CD14-positive monocyte (primary cell): ENCODE data around the gene FCN3. TPM values are rescaled to one million over a fixed set of nuclear protein-coding genes. Genes with fewer than 3 reads are reported as not detected.

ENCODE experiments used
- DNase-seq, 3 donors: peaks; one replicate each; pipeline ENCODE4 v3.0.0-alpha.2; 2011 to 2022
- H2AFZ ChIP-seq: 2 replicates; pipeline ENCODE4 v1.6.0; 2012; ENCODE audit warnings: mild to moderate bottlenecking, low read depth, low read length, inconsistent platforms; ENCODE audit not compliant: insufficient read depth, poor library complexity, severe bottlenecking
- H3K27ac ChIP-seq, 2 donors: 1 replicate in 1 of 2; 2 replicates in 1 of 2; pipeline ENCODE4 v1.5.1; 2012 to 2013; ENCODE audit warnings: low read length in 2 of 2, control low read depth in 1 of 2, inconsistent platforms in 1 of 2, low read depth in 1 of 2, mild to moderate bottlenecking in 1 of 2
- H3K27me3 ChIP-seq, 2 donors: one replicate each; pipeline versions ENCODE4 v1.6.0 to v1.6.1; 2011 to 2013; ENCODE audit warnings: low read length in 2 of 2; ENCODE audit not compliant: control insufficient read depth in 2 of 2, insufficient read depth in 2 of 2
- H3K36me3 ChIP-seq, 2 donors: replicated peaks in 1 of 2; 1 replicate in 1 of 2; 2 replicates in 1 of 2; pipeline versions ENCODE4 v1.5.1 to v1.6.1; 2012 to 2013; ENCODE audit warnings: low read length in 2 of 2, control low read depth in 1 of 2, inconsistent platforms in 1 of 2, mild to moderate bottlenecking in 1 of 2; ENCODE audit not compliant: insufficient read depth in 2 of 2, control insufficient read depth in 1 of 2
- H3K4me1 ChIP-seq, 2 donors: 1 replicate in 1 of 2; 2 replicates in 1 of 2; pipeline versions ENCODE4 v1.5.1 to v1.6.1; 2012 to 2013; ENCODE audit warnings: low read length in 2 of 2, control low read depth in 1 of 2, inconsistent platforms in 1 of 2, mild to moderate bottlenecking in 1 of 2, moderate library complexity in 1 of 2; ENCODE audit not compliant: insufficient read depth in 2 of 2, control insufficient read depth in 1 of 2
- H3K4me2 ChIP-seq: replicated peaks from 2 replicates; pipeline ENCODE3; 2012; ENCODE audit warnings: low read length, moderate library complexity, mild to moderate bottlenecking; ENCODE audit not compliant: poor library complexity, severe bottlenecking; ENCODE audit errors: extremely low read depth
- H3K4me3 ChIP-seq, 3 experiments: fragments of 200-600 bp in 1 of 3; sonication (generic) in 1 of 3; replicated peaks in 1 of 3; 1 replicate in 2 of 3; 2 replicates in 1 of 3; pipeline ENCODE4 v1.5.1; 2011 to 2013; ENCODE audit warnings: low read length in 3 of 3, mild to moderate bottlenecking in 3 of 3, control low read depth in 2 of 3, low read depth in 2 of 3, inconsistent platforms in 1 of 3, moderate library complexity in 1 of 3
- H3K79me2 ChIP-seq: 2 replicates; pipeline ENCODE4 v1.6.0; 2012; ENCODE audit warnings: mild to moderate bottlenecking, control low read depth, inconsistent platforms, low read length, moderate library complexity; ENCODE audit not compliant: insufficient read depth
- H3K9ac ChIP-seq: 2 replicates; pipeline ENCODE4 v1.6.0; 2017; ENCODE audit warnings: low read length, mild to moderate bottlenecking; ENCODE audit not compliant: insufficient read depth, poor library complexity, severe bottlenecking
- H3K9me3 ChIP-seq, 2 donors: replicated peaks in 1 of 2; 1 replicate in 1 of 2; 2 replicates in 1 of 2; pipeline versions ENCODE4 v1.5.1 to v1.6.1; 2012 to 2013; ENCODE audit warnings: low read length in 2 of 2, control low read depth in 1 of 2; ENCODE audit not compliant: control insufficient read depth in 1 of 2, insufficient read depth in 1 of 2
- H4K20me1 ChIP-seq: 2 replicates; pipeline ENCODE4 v1.6.0; 2012; ENCODE audit warnings: mild to moderate bottlenecking, low read length, control low read depth, moderate library complexity; ENCODE audit not compliant: insufficient read depth
- H3K27ac Mint-ChIP-seq, 7 donors: one replicate each; pipeline ENCODE4 v1.8.0; 2020; ENCODE audit warnings: mild to moderate bottlenecking in 7 of 7, mixed read lengths in 7 of 7, moderate library complexity in 6 of 7, inconsistent platforms in 2 of 7
- H3K27me3 Mint-ChIP-seq, 3 donors: one replicate each; pipeline ENCODE4 v1.8.0; 2021 to 2022; ENCODE audit warnings: low read depth in 3 of 3, mild to moderate bottlenecking in 3 of 3, mixed read lengths in 3 of 3, moderate library complexity in 3 of 3, inconsistent platforms in 1 of 3
- H3K36me3 Mint-ChIP-seq, 2 donors: one replicate each; pipeline ENCODE4 v1.8.0; 2020; ENCODE audit warnings: mixed read lengths in 2 of 2, inconsistent platforms in 1 of 2, mild to moderate bottlenecking in 1 of 2
- H3K4me1 Mint-ChIP-seq: one replicate; pipeline ENCODE4 v1.8.0; 2020; ENCODE audit warnings: mild to moderate bottlenecking, mixed read lengths
- H3K4me3 Mint-ChIP-seq, 2 donors: one replicate each; pipeline ENCODE4 v1.8.0; 2020; ENCODE audit warnings: mild to moderate bottlenecking in 2 of 2, mixed read lengths in 2 of 2, moderate library complexity in 1 of 2
- H3K9me3 Mint-ChIP-seq, 7 donors: one replicate each; pipeline ENCODE4 v1.8.0; 2020 to 2022; ENCODE audit warnings: mixed read lengths in 7 of 7, mild to moderate bottlenecking in 6 of 7, moderate library complexity in 6 of 7, inconsistent platforms in 2 of 7
- CTCF ChIP-seq: fragments of 200-600 bp; IDR thresholded peaks from one replicate; pipeline ENCODE4 v1.8.0; 2022; ENCODE audit warnings: antibody characterized with exemption, mild to moderate bottlenecking
- WGBS: methylation state at CpG from one replicate; pipeline ENCODE4 v1.1.5; 2013; ENCODE audit warnings: missing lambda C conversion rate; ENCODE audit not compliant: insufficient coverage; 5-methylcytosine and 5-hydroxymethylcytosine counted together
- intact Hi-C, 2 donors: fragments of 100-400 bp; cut with micrococcal nuclease; formaldehyde crosslinking; loops; one replicate each; pipeline versions ENCODE4 v1.15.0 to v1.15.1; 2023
- polyA plus RNA-seq, 3 donors: library from polyadenylated mRNA; depleted of rRNA in 1 of 3; unstranded in 2 of 3; stranded (reverse) in 1 of 3; fragments of 300-500 nt in 2 of 3; fragments of >200 nt in 1 of 3; fragmentation: Illumina TruSeq in 2 of 3; gene quantifications; 1 replicate in 2 of 3; 2 replicates in 1 of 3; pipeline ENCODE4 v1.2.3, GENCODE V29; 2012 to 2021

Gene FCN3
- polyA plus RNA-seq, 3 donors: not detected

GRCh38 chr1:27332536-27333281 is 41.9 kb downstream of the FCN3 start:
- H3K4me2 ChIP-seq: no peak overlapping the region
- Mint-ChIP-seq H3K9me3 (peaks cover 0 to 2% (median 0%) of the 10 kb centered on the region in 7 donors), H3K4me1 (peaks cover 7% of the 10 kb centered on the region), H3K27ac (peak overlapping the region in 1 of 7 donors; percentile 66), H3K4me3 (no peak overlapping the region), H3K27me3 (peaks cover 0 to 3% (median 2%) of the 10 kb centered on the region in 3 donors), H3K36me3 (peaks cover 67 to 86% of the 10 kb centered on the region in 2 donors)
- H3K4me1 ChIP-seq: peaks cover 4 to 6% of the 10 kb centered on the region in 2 donors
- peak; percentile 93 for TF ChIP-seq CTCF
- no peak overlapping the region for H2AFZ ChIP-seq
- intact Hi-C loops: no loop called here
- peak in 2 of 3 donors; percentile 38 to 49 for DNase-seq
- no peak overlapping the region for H3K4me3 ChIP-seq
- WGBS: 78% methylated on average over 10 of the region's 11 CpGs
- H3K27ac ChIP-seq: peak overlapping the region in 1 of 2 donors; percentile 48
- no peaks in the 10 kb centered on the region for H3K27me3 ChIP-seq
- H4K20me1 ChIP-seq: peaks cover 30% of the 10 kb centered on the region
- H3K36me3 ChIP-seq: peaks cover 68 to 85% of the 10 kb centered on the region in 2 donors
- no peak overlapping the region for H3K9ac ChIP-seq
- no peaks in the 10 kb centered on the region for H3K9me3 ChIP-seq
- H3K79me2 ChIP-seq: peaks cover 27% of the 10 kb centered on the region

GRCh38 chr1:27331922-27332321 is 42.7 kb downstream of the FCN3 start:
- Mint-ChIP-seq H3K27me3 (peaks cover 0 to 3% (median 2%) of the 10 kb centered on the region in 3 donors), H3K27ac (peak overlapping the region in 4 of 7 donors; percentile 10 to 75 (median 42)), H3K4me3 (no peak overlapping the region), H3K4me1 (peaks cover 8% of the 10 kb centered on the region), H3K9me3 (peaks cover 0 to 2% (median 0%) of the 10 kb centered on the region in 7 donors), H3K36me3 (peaks cover 66 to 89% of the 10 kb centered on the region in 2 donors)
- intact Hi-C loops: no loop called here
- H2AFZ ChIP-seq: no peak overlapping the region
- H3K9me3 ChIP-seq: no peaks in the 10 kb centered on the region
- H3K4me1 ChIP-seq: peaks cover 4 to 6% of the 10 kb centered on the region in 2 donors
- peaks cover 71 to 90% of the 10 kb centered on the region in 2 donors for H3K36me3 ChIP-seq
- H3K4me2 ChIP-seq: no peak overlapping the region
- H3K27ac ChIP-seq: peak overlapping the region in 1 of 2 donors; percentile 48
- peaks cover 35% of the 10 kb centered on the region for H3K79me2 ChIP-seq
- TF ChIP-seq CTCF: no peak
- no peak overlapping the region for H3K9ac ChIP-seq
- H3K27me3 ChIP-seq: no peaks in the 10 kb centered on the region
- 92% methylated on average over 4 of the region's 5 CpGs for WGBS
- H4K20me1 ChIP-seq: peaks cover 37% of the 10 kb centered on the region
- no peak for DNase-seq
- H3K4me3 ChIP-seq: no peak overlapping the region
